GM12865 (cell line): ENCODE results near the gene ARHGAP4.

Experiments used
- DNase-seq: peaks from one replicate; pipeline ENCODE4 v3.0.0; 2010; ENCODE audit warnings: low read depth
- H3K4me3 ChIP-seq: 2 replicates; pipeline ENCODE4 v1.5.1; 2011; ENCODE audit warnings: mild to moderate bottlenecking, low read depth, low read length, control low read depth
- CTCF ChIP-seq: IDR thresholded peaks from 2 replicates; pipeline ENCODE4 v1.5.1; 2011; ENCODE audit warnings: low read length, control low read depth, low read depth, inconsistent platforms; ENCODE audit not compliant: insufficient read depth; ENCODE audit errors: missing control alignments

The ARHGAP4 gene

GRCh38 chrX:153945956-153946943 is 20.2 kb upstream of the ARHGAP4 start:
- no peak for TF ChIP-seq CTCF
- no peak for DNase-seq
- no peak overlapping the region for H3K4me3 ChIP-seq

- no peak for TF ChIP-seq CTCF
- H3K4me3 ChIP-seq, result peak overlapping the region; percentile 23; the same call in 1 of the 2 replicates
- DNase-seq, result no peak
These were observed 18.7 kb upstream of the ARHGAP4 start for GRCh38 chrX:153944800-153945150.

- H3K4me3 ChIP-seq, result peak within 1 kb of the TSS; percentile 29
- no peak for TF ChIP-seq CTCF
- DNase-seq, result no peak
These were observed 18.2 kb upstream of the ARHGAP4 start, which contains the start of gene RENBP for GRCh38 chrX:153944140-153944799. RENBP (minus strand) TSS chrX:153944643; CDS start chrX:153944610, 33 bp downstream.

- TF ChIP-seq CTCF, result no peak
- H3K4me3 ChIP-seq, result no peak overlapping the region
- no peak for DNase-seq
These were observed 15.5 kb upstream of the ARHGAP4 start for GRCh38 chrX:153941336-153942252.

- TF ChIP-seq CTCF, result no peak
- H3K4me3 ChIP-seq, result no peak overlapping the region
- DNase-seq, result no peak
These were observed 13.5 kb upstream of the ARHGAP4 start for GRCh38 chrX:153939573-153939972.

- no peak for TF ChIP-seq CTCF
- DNase-seq, result no peak
- no peak overlapping the region for H3K4me3 ChIP-seq
These were observed 12.2 kb upstream of the ARHGAP4 start for GRCh38 chrX:153938226-153938786.
